Stimulated activated CD8-positive, alpha-beta memory T cell treated with anti-CD3 and anti-CD28 coated beads, Interleukin-4, amount 100 ng/mL, for 24 hours (primary cell): ENCODE data around the gene FBH1.
"Not testable (repeated sequence)": the region's sequence is repeated elsewhere in the genome, so short reads cannot be mapped to it uniquely, and the experiment has no call there.

Experiments used
- DNase-seq: peaks from one replicate; pipeline ENCODE4 v3.0.0-alpha.2; 2020; ENCODE audit warnings: low read depth

FBH1 gene

GRCh38 chr10:5876181-5876768 lies 13.8 kb upstream of the FBH1 start:
- DNase-seq, result no peak

GRCh38 chr10:5877041-5877440 lies 13.0 kb upstream of the FBH1 start:
- DNase-seq, result not testable (repeated sequence)

- DNase-seq, result no peak
These were observed 7.1 kb upstream of the FBH1 start for GRCh38 chr10:5882961-5883360.

- DNase-seq, result no peak
These were observed 4.4 kb upstream of the FBH1 start for GRCh38 chr10:5885619-5886018.

GRCh38 chr10:5887029-5887428 lies 3.0 kb upstream of the FBH1 start:
- DNase-seq, result no peak

GRCh38 chr10:5887641-5888040 lies 2.4 kb upstream of the FBH1 start:
- DNase-seq, result no peak

- no peak for DNase-seq
These were observed 1.7 kb upstream of the FBH1 start for GRCh38 chr10:5888351-5888750.

GRCh38 chr10:5888843-5889623 lies 1.0 kb upstream of the FBH1 start:
- peak; percentile 17 for DNase-seq

- DNase-seq, result peak; percentile 4
These were observed 441 bp downstream of the FBH1 start for GRCh38 chr10:5890452-5890915.

- DNase-seq, result no peak
These were observed 966 bp downstream of the FBH1 start for GRCh38 chr10:5891009-5891408.

GRCh38 chr10:5892007-5892406 lies 2.0 kb downstream of the FBH1 start:
- DNase-seq, result no peak

- DNase-seq, result no peak
These were observed 3.3 kb downstream of the FBH1 start for GRCh38 chr10:5893321-5893720.

GRCh38 chr10:5894403-5894802 lies 4.4 kb downstream of the FBH1 start:
- no peak for DNase-seq

- no peak for DNase-seq
These were observed 4.8 kb downstream of the FBH1 start for GRCh38 chr10:5894873-5895272.

- no peak for DNase-seq
These were observed 5.3 kb downstream of the FBH1 start for GRCh38 chr10:5895365-5895764.

GRCh38 chr10:5895804-5896203 lies 5.8 kb downstream of the FBH1 start:
- no peak for DNase-seq

GRCh38 chr10:5896208-5897052 lies 6.4 kb downstream of the FBH1 start:
- no peak for DNase-seq

GRCh38 chr10:5897053-5897340 lies 7.0 kb downstream of the FBH1 start:
- DNase-seq, result no peak

- DNase-seq, result no peak
These were observed 7.5 kb downstream of the FBH1 start for GRCh38 chr10:5897504-5897903.

- no peak for DNase-seq
These were observed 8.1 kb downstream of the FBH1 start for GRCh38 chr10:5898163-5898562.

- DNase-seq, result no peak
These were observed 10.2 kb downstream of the FBH1 start for GRCh38 chr10:5900247-5900646.

- no peak for DNase-seq
These were observed 12.7 kb downstream of the FBH1 start for GRCh38 chr10:5902511-5903274.
